SH-SY5Y (cell line): ENCODE results near the gene VAV3.

Experiments
- GATA2 ChIP-seq: IDR thresholded peaks from 2 replicates; pipeline ENCODE4 v1.6.1; 2011; ENCODE audit warnings: mild to moderate bottlenecking, low read depth, low read length
- GATA3 ChIP-seq: IDR thresholded peaks from 2 replicates; pipeline ENCODE4 v1.6.1; 2011; ENCODE audit warnings: low read depth, mild to moderate bottlenecking, low read length, moderate library complexity

Gene VAV3

DNA sequence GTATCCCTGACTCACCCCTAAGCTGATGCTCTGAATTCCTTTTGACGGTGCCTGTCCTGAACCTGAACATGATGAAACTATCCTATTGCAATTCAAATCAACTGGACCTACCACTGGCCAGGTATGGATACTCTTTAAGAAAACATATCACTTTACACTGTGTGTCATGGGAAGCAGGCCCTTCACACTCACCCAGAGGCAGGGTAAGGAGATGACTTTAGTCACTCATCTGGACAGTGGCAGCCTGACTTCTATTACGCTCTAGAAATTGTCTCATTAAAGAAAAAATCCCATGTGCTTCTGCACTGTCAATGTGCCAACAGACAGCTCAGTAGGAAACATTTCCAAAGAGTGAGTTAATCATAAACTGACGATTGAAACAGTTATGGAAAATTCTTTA lies 94.3 kb downstream of the VAV3 start:
- TF ChIP-seq GATA3 (no peak), GATA2 (no peak)

DNA sequence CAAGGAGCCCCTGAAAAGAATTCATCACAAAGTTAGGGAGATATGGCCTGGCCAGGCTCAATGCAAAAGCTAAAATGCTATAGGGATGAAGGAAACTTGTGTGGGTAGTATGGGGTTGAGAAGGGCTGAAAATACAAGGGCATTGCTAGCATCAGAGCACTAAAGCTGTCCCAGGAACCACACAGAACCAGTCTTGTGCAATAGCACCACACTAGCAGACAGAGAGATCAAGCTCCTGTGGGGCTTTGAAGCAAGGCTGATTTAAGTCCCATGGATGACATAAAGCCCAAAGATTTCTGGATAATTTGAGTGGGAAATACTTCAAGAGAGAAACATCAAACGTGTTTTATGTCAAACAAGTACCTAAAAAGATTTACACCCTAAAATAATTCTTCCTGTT lies 97.1 kb downstream of the VAV3 start:
- TF ChIP-seq GATA3 (no peak), GATA2 (no peak)

DNA sequence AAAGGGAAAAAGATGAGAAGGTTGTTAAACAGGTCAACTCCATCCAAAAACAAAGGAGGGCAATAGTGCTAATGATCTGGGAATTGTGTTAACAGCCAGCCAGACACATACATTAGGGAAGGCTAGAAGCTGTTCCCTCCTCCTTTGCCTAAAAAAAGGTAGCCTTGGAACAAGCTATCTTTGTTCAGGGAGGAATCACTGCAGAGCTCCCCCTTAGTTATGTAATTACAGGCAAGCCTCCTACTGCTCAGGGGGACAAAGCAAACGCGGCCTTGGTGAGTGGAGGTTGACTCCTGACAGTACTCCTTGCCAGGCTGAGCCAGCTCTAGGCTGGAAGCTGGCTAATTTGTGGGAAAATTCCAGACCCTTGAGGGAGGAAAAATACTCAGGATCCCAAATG lies 97.6 kb downstream of the VAV3 start:
- TF ChIP-seq GATA2 (no peak), GATA3 (no peak)

DNA sequence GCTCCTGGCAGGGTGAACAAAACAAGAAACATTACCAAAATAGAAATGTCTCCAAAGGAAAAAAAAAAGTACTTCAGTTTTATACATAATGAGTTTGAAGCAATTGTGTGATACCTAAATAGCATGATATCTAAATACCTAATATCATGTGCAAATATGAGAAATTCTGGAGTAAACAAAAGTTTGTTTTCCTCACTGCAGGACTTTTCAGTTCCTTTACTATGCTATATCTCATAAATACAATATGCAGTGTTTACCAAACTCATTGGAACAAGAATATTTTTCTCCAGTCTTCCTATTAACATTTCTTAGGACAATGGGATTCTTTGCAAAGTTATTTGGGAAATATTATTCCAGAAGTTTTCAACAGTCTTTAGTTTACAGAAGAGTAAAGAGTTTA lies 98.1 kb downstream of the VAV3 start:
- TF ChIP-seq GATA2 (no peak), GATA3 (no peak)

DNA sequence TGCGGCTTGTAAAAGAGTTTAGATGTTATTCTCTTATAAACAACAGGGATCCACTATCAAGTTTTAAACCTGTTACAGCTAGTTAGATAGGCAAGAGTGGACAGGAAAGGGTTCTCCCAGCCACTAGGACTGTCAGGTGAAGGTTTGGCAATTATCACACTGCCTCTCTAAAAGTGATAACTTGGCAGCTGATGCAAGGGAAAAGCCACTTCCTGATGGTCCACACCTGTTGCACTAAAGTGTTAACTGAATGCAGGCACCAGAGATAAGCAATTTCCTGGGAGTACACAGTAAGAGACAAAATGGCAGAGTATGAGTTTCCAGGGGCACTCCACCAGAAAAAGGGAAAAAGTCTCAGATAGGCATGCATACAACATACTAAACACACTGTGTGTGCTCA lies 99.4 kb downstream of the VAV3 start:
- no peak for TF ChIP-seq GATA3
- no peak for TF ChIP-seq GATA2

DNA sequence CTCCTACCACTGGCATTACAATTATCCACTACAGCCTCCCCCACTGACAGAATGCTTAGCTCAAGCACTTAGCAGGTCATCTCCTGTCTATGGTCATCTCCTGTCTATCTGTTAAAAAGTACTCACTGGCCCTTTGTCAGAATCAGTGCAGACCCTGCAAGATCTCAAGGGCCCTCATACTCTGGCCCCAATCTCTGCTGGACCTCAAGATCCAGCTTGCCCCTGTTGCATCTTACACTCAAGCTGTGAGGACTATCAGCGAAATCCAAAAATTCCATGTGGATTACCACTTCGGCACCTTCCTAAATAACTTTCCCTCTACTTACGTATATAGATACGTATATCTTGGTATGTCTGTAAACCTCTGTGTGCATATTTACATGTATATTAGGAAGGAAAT lies 101.6 kb downstream of the VAV3 start:
- TF ChIP-seq GATA2 (no peak), GATA3 (no peak)

DNA sequence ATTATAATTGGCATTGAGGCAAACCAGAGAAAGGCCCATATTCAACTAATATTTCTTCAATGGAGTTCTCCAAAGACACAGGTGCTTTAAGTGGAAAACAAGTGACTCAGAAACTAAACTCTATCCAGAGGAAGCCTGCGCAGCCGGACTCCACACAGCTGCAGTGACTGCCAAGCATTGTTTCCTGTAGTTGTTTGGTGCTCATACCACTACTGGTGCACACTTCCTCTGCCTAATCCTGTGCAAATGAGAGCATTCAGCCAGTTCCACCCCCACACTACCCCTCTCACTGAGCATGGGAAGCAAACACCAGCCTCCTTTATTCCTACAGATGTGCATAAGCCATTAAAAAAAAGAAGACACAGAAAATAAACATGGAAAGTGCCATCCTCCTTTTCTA lies 102.9 kb downstream of the VAV3 start:
- TF ChIP-seq GATA2 (no peak), GATA3 (no peak)

DNA sequence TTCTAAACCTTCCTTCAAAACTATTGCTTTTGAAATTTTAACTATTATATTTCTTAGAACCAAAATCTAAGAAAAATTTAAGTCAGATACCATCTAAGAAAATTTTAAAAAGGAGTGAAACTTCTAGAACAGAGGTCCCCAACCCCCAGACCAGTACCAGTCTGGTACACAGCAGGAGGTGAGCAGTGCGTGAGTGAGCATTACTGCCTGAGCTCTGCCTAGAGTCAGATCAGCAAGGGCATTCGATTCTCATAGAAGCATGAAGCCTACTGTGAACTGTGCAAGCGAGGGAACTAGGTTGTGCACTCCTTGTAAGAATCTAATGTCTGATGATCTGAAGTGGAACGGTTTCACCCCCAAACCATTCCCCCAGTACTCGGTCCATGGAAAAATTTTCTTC lies 106.7 kb downstream of the VAV3 start:
- TF ChIP-seq GATA3, result no peak
- no peak for TF ChIP-seq GATA2

DNA sequence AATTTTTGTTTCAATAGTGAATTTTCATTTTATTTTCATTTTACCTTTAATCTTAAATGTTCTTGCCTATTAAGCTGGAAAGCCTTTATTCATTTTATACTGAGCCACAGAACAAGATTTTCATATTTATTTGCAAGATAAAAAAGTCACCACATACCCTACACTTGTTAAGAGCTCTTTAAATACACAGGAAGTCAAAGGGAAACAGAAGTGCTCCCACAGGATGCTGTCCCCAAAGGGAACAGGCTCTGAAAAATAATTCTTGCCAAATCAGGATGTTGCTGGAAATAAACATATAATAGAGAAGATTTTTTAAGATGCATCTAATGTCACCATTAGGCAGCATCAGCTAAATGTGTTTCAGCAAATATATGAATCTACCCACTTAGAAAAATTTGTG lies 113.6 kb downstream of the VAV3 start:
- TF ChIP-seq GATA3, result no peak
- TF ChIP-seq GATA2, result no peak

DNA sequence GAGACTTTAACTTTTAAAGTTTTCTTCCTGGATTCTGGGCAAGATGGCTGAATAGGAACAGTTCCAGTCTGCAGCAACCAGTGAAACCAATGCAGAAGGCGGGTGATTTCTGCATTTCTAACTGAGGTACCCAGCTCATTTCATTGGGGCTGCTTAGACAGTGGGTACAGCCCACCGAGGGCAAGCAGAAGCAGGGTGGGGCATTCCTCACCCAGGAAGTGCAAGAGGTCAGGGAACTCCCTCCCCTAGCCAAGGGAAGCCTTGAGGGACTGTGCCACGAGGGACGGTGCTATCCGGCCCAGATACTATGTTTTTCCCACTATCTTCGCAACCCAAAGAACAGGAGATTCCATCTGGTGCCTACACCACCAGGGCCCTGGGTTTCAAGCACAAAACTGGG lies 121.0 kb downstream of the VAV3 start:
- no peak for TF ChIP-seq GATA2
- TF ChIP-seq GATA3, result no peak

DNA sequence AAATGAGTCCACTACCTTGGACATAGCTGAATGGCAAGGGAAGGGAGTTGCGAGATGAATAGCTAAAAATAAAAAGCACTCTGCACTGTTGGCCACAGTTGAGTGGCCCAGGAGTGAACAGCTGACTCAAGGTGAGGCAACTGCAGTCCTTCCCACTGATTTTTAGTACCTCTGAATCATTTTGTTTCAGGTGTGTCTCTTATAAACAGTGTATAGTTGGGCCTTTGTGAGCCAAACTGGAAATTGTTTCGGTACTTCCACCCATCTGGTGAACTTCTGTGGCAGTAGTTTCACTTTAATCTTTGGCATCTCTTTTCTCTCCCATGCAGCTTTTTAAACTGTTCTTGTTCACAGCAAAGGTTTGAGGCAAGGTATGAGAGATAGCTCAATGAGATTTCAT lies 122.7 kb downstream of the VAV3 start:
- TF ChIP-seq GATA3 (no peak), GATA2 (no peak)

DNA sequence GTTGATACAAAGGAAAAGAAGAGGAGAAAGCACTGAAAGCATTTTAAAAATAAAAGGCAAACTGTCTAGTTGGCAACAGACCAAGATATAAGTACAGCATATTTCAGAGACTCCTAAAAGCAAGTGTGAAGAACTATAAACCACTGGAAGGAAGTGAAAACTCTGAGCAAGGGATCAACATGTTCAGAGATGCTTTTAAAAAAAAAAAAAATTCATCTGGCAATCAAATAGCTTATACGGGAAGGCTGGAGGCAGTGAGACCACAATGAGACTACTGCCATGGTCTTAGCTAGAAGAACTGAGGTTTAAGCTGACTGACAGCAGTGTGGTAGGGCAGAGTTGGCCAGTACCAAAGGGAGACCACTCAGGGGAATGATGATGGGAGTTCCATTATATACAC lies 124.3 kb downstream of the VAV3 start:
- TF ChIP-seq GATA2 (no peak), GATA3 (no peak)

DNA sequence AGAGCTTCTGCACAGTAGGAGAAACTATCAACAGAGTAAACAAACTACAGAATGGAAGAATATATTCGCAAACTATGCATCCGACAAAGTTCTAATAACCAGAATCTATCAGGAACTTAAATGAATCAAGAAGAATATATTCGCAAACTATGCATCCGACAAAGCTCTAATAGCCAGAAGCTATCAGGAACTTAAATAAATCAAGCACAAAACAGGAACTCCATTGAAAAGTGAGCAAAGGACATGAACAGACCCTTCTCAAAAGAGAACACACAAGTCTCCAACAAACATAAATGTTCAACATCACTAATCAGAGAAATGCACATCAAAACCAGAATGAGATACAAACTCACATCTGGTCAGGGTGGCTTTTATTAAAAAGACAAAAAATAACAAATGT lies 126.9 kb downstream of the VAV3 start:
- TF ChIP-seq GATA2, result no peak
- TF ChIP-seq GATA3, result no peak

DNA sequence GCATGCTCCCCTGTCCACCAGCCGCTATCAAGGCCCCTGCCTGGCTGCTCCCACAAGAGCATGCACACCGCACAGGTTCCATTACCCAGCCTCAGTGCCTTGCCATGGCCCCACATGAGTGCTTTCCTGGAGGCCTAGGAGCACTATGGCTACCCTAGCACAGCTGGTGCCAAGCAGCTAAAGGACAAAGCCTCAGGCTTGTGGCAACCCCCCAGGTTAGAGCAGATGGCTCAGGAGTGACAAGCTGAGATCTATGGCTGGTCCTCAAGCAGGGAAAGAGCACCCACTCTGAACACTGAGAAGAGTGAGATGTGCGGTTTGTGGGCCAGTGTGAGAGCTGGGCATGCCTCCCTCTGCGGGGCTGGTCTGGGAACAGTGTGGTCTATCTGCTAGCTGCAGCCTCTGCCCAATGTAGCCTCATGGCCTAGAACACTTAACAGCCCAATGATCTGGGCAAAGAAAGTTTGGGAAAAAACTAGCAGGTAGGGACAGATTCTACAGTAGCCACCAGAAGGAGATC lies 129.8 kb downstream of the VAV3 start:
- no peak for TF ChIP-seq GATA2
- TF ChIP-seq GATA3, result no peak

DNA sequence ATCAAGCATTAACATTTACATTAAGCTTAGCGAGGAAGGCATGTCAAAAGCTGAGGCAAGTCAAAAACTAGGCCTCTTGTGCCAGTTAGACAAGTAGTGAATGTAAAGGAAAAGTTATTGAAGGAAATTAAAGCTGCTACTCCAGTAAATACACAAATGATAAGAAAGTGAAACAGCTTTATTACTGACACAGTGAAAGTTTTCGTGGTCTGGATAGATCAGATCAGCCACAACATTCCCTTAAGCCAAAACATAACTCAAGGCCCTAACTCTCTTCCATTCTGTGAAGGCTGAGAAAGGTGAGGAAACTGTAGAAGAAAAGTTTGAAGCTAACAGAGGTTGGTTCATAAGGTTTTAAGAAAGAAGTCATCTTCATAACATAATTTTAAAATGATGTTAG lies 131.9 kb downstream of the VAV3 start:
- TF ChIP-seq GATA2, result no peak
- TF ChIP-seq GATA3, result no peak

DNA sequence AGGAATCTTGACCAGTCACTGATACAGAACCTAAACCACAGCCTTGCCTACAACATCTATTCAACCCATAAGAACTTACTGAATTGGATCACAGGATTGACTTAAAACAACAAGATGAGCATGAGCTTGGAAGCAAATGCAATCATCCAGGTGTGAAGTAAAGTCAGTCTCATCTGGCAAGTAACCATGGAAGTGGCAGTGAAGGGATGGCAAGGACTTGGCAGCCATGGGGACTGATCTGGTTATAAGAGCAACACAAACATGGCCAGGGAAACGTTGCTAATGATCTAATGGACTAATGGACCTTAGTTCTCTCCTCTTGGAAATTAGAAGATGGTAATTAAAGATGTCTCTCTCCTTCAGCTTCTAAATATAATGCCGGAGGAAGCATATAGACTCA lies 133.1 kb downstream of the VAV3 start:
- TF ChIP-seq GATA2, result no peak
- no peak for TF ChIP-seq GATA3

DNA sequence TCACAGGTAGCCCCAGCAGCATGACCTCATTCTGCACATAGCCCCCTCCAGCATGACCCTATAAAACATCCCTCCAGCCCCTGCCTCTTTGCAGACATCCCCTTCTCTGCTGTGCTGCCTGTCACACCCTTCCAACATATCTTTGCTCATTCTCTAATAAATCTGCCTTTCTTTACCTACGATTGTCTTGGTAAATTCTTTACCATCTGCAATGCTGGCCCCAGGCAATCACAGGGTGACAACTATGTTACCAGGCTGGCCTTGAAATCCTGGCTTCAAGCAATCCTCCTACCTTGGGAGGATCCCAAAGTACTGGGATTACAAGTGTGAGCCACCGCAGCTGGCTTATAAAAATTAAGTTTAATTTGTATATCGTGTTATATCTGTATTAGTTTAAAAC lies 134.5 kb downstream of the VAV3 start:
- no peak for TF ChIP-seq GATA3
- TF ChIP-seq GATA2, result no peak

DNA sequence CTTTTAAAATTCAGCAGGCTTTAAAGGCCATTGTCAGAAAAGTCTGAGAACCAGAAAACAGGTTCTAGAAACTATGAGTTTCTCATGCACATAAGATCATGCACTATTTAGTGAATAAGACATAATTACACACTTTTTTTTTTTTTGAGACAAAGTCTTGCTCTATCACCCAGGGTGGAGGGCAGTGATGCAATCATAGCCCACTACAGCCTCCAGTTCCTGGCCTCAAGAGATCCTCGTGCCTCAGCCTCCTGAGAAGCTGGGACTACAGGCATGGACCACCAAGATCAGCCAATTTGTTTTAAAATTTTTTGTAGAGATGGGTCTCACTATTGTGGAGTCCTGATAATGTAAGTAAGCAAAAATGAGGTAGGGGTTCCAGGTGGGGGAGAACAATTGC lies 134.9 kb downstream of the VAV3 start:
- TF ChIP-seq GATA3, result no peak
- no peak for TF ChIP-seq GATA2
